Gastroesophageal sphincter (tissue), 4 donors: ENCODE measurements around the gene MAP3K15. TPM values are rescaled to one million over a fixed set of nuclear protein-coding genes. Genes with fewer than 3 reads are reported as not detected.

Source experiments
- small RNA-seq, 4 donors: library from RNA; depleted of rRNA; stranded (forward); fragments of <200 nt; gene quantifications; one replicate each; pipeline ENCODE3, GENCODE V24; 2016
- total RNA-seq, 4 donors: library from RNA; depleted of rRNA; stranded (reverse); fragments of >200 nt; gene quantifications; one replicate each; pipeline ENCODE4 v1.1.0, GENCODE V29; 2016

MAP3K15 gene
- total RNA-seq, 4 donors from 2014 or later = 0.13 TPM; not detected in 3

Small RNAs within 50 kb of the gene (small RNA-seq; reads per million reads assigned to genes)
- gene RF00019 = 0 reads per million in 4 donors

Other genes with a start within 250 kb of the MAP3K15 start
- 100 to 1,000 TPM in 2 of 4 donors, 10 to 100 TPM in 2; 74.2 to 186 (median 117) TPM for gene PDHA1, start 171.6 kb downstream of the MAP3K15 start, total RNA-seq